ENCODE results near the gene SLITRK5.

GRCh38 chr13:87677043-87677495, 5.9 kb downstream of the SLITRK5 start:
- TF ChIP-seq, protein P1, sequence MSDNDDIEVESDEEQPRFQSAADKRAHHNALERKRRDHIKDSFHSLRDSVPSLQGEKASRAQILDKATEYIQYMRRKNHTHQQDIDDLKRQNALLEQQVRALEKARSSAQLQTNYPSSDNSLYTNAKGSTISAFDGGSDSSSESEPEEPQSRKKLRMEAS (IDR thresholded peaks at IDR 0.05; ENCODE audit: insufficient read depth, insufficient read length) = no peak
- no peak for TF ChIP-seq POLR2A (IDR thresholded peaks at IDR 0.05; ENCODE audit: low read depth, low read length)
- TF ChIP-seq POLR2AphosphoS5 (IDR thresholded peaks at IDR 0.05; ENCODE audit: insufficient read depth, low read depth, low read length) = no peak

Measured in endothelial cell of umbilical vein (primary cell).